ENCODE measurements around the gene CELF1. TPM values are rescaled to one million over a fixed set of nuclear protein-coding genes. Genes with fewer than 3 reads are reported as not detected.

The CELF1 gene
- total and polyA plus RNA-seq, 2 of the 4 experiments (the other 2 are of a cell fraction) = 63.3 to 135 TPM

GRCh38 chr11:47518212-47518964, 34.5 kb downstream of the CELF1 start:
- Histone ChIP-seq H2AFZ (replicated peaks; ENCODE audit: low read length, poor library complexity) (no peak overlapping the region), H2AK5ac (ENCODE audit: low read depth, low read length) (0 out of 2 replicates have a peak overlapping the region, but pooled peaks have one; percentile 10), H3K27me3 (ENCODE audit: control insufficient read depth, insufficient read depth, low read length) (no peaks in the 10 kb centered on the region), H3K79me1 (ENCODE audit: low read depth in 1 of 2, low read length in 2 of 2) (peaks cover 23 to 65% of the 10 kb centered on the region in 2 experiments), H3K4me3 (ENCODE audit: insufficient read depth, low read depth, low read length) (no peak overlapping the region), H3K4me1 (ENCODE audit: control insufficient read depth, insufficient read depth, low read length) (peaks cover 17% of the 10 kb centered on the region), H3K27ac (ENCODE audit: insufficient read depth, low read length) (no peak overlapping the region), H3K23ac (ENCODE audit: low read depth, low read length) (peak overlapping the region; percentile 25; the same call in 1 of the 2 replicates), H4K5ac (ENCODE audit: low read depth, low read length) (no peak overlapping the region), H3K9me3 (ENCODE audit: control insufficient read depth, insufficient read depth, low read length) (no peaks in the 10 kb centered on the region), H4K20me1 (ENCODE audit: insufficient read depth, low read length) (peaks cover 79% of the 10 kb centered on the region), H3K56ac (ENCODE audit: extremely low read depth, insufficient read depth, low read length) (no peak overlapping the region), H3K9me1 (ENCODE audit: insufficient read depth, low read length) (peaks cover 12% of the 10 kb centered on the region), H4K8ac (ENCODE audit: low read depth in 2 of 2, low read length in 2 of 2) (no peak overlapping the region), H3K14ac (replicated peaks; ENCODE audit: low read depth, low read length) (no peak overlapping the region), H2BK120ac (ENCODE audit: low read depth, low read length) (no peak overlapping the region), H2BK5ac (ENCODE audit: low read depth, low read length, poor library complexity, severe bottlenecking) (no peak overlapping the region), H2AK9ac (replicated peaks; ENCODE audit: low read depth, low read length, poor library complexity) (no peak overlapping the region), H4K91ac (ENCODE audit: insufficient read depth, low read depth, low read length) (no peak overlapping the region), H3K4me2 (ENCODE audit: low read depth, low read length) (peak overlapping the region; percentile 13; the same call in 1 of the 2 replicates), H3K4ac (ENCODE audit: low read depth, low read length) (no peak overlapping the region), H2BK20ac (ENCODE audit: low read depth, low read length) (no peak overlapping the region), H3K18ac (ENCODE audit: low read depth, low read length) (0 out of 2 replicates have a peak overlapping the region, but pooled peaks have one; percentile 11), H3K36me3 (ENCODE audit: control insufficient read depth, insufficient read depth, low read length) (no peaks in the 10 kb centered on the region; the same call in 1 of the 2 replicates), H2BK15ac (ENCODE audit: low read depth, low read length) (no peak overlapping the region), H3K9ac (ENCODE audit: low read depth, low read length) (no peak overlapping the region)
- CTCF ChIA-PET = interaction anchor here (0.8 to 2.1 kb wide), 3 partner anchors 23 to 34 kb away, joined by 3 to 5 read pairs (median 3); no protein-coding TSS in a partner anchor
- DNase-seq (no peak), ATAC-seq (ENCODE audit: low read depth) (no peak; the same call in 1 of the 2 replicates)
- intact Hi-C loops (cut with micrococcal nuclease) = no loop called here
- in situ Hi-C loops (cut with MboI; ENCODE audit: low sequenced_read_pairs) = no loop called here
- POLR2A ChIA-PET (ENCODE audit: unreplicated experiment) = no interaction called here
- TF ChIP-seq NFE2L2 (IDR thresholded peaks at IDR 0.05; ENCODE audit: low read depth, low read length) (no peak), RCOR1 (IDR thresholded peaks at IDR 0.05; ENCODE audit: insufficient replicate concordance, low read length) (no peak), RFX5 (IDR thresholded peaks at IDR 0.05; ENCODE audit: low read depth, low read length) (no peak), RAD21 (IDR thresholded peaks at IDR 0.05; ENCODE audit: low read length) (no peak), BHLHE40 (IDR thresholded peaks at IDR 0.05; ENCODE audit: low read depth, low read length) (no peak), MXI1 (IDR thresholded peaks at IDR 0.05; ENCODE audit: borderline replicate concordance, low read depth, low read length) (no peak), USF2 (IDR thresholded peaks at IDR 0.05; ENCODE audit: low read depth, low read length) (no peak), CEBPB (IDR thresholded peaks at IDR 0.05; ENCODE audit: low read depth, low read length) (no peak), MAFK (IDR thresholded peaks at IDR 0.05; ENCODE audit: low read depth, low read length) (no peak), POLR2A (IDR thresholded peaks at IDR 0.05; ENCODE audit: low read depth, low read length) (no peak)
- TF ChIP-seq, protein P1, sequence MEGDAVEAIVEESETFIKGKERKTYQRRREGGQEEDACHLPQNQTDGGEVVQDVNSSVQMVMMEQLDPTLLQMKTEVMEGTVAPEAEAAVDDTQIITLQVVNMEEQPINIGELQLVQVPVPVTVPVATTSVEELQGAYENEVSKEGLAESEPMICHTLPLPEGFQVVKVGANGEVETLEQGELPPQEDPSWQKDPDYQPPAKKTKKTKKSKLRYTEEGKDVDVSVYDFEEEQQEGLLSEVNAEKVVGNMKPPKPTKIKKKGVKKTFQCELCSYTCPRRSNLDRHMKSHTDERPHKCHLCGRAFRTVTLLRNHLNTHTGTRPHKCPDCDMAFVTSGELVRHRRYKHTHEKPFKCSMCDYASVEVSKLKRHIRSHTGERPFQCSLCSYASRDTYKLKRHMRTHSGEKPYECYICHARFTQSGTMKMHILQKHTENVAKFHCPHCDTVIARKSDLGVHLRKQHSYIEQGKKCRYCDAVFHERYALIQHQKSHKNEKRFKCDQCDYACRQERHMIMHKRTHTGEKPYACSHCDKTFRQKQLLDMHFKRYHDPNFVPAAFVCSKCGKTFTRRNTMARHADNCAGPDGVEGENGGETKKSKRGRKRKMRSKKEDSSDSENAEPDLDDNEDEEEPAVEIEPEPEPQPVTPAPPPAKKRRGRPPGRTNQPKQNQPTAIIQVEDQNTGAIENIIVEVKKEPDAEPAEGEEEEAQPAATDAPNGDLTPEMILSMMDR (conservative IDR thresholded peaks at IDR 0.05; ENCODE audit: low read depth, low read length) = no peak
- dilution Hi-C loops (cut with HindIII; ENCODE audit: low sequenced_read_pairs, unreplicated experiment) = no loop called here
- 17% methylated on average over 1 of the region's 3 CpGs; no CpG with 5 or more reads in 1 of the 2 experiments for WGBS, 2 experiments (ENCODE audit: extremely low coverage in 2 of 2, insufficient read length in 1 of 2)
- BruUV-seq (replicated peaks) = no TSS peak

All from IMR-90 (cell line).